Bronchial epithelial cell (primary cell): ENCODE measurements around the gene CORIN. TPM values are rescaled to one million over a fixed set of nuclear protein-coding genes. Genes with fewer than 3 reads are reported as not detected.

ENCODE experiments used
- DNase-seq: peaks from one replicate; pipeline ENCODE4 v3.0.0-alpha.2; 2010; ENCODE audit warnings: low read depth
- FAIRE-seq: peaks from 2 replicates; lab custom pipeline; 2011; peaks lifted over from hg19 to GRCh38; lab: Jason Lieb, UNC
- H3K27me3 ChIP-seq: 2 replicates; pipeline ENCODE4 v1.5.1; 2011; ENCODE audit warnings: low read length; ENCODE audit not compliant: control insufficient read depth, insufficient read depth
- H3K36me3 ChIP-seq: 2 replicates; pipeline ENCODE4 v1.5.1; 2011; ENCODE audit warnings: low read length; ENCODE audit not compliant: control insufficient read depth, insufficient read depth
- H3K4me3 ChIP-seq: 2 replicates; pipeline ENCODE4 v1.5.1; 2011; ENCODE audit warnings: mild to moderate bottlenecking, low read depth, low read length, control low read depth
- total RNA-seq: library from RNA; depleted of rRNA; stranded (reverse); fragments of >200 nt; gene quantifications from 2 replicates; pipeline ENCODE4 v1.2.1, GENCODE V29; 2014
- TF ChIP-seq, protein P1 (sequence below): IDR thresholded peaks from 2 replicates; pipeline ENCODE4 v1.5.1; 2011; ENCODE audit warnings: mild to moderate bottlenecking, moderate library complexity, low read length, control low read depth, inconsistent platforms; ENCODE audit not compliant: insufficient read depth, severe bottlenecking

The CORIN gene
- total RNA-seq, 1 donor from 2014 or later: 0.26 TPM

DNA sequence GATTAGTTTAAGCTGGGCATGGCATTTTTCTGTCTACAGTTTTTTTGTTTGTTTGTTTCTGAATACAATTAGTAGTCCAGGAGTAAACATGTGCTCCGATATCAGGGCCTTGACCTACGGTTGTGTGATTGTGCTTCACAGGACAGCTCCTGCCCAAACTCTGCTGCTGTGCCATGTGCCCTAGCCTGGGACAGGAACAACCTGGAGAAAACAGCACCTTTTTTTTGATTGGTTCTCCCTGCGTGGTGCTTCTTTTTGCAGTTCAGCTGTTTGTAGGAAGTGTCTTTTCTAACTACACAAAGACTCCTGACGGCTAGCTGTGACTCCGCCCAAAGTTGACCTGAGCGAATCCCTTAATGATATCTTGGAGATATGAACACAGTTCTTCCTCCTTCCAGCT lies 194.0 kb downstream of the CORIN start:
- Histone ChIP-seq H3K36me3 (no peaks in the 10 kb centered on the region), H3K27me3 (no peaks in the 10 kb centered on the region), H3K4me3 (no peak overlapping the region)
- DNase-seq (no peak), FAIRE-seq (no peak)
- TF ChIP-seq, protein P1, sequence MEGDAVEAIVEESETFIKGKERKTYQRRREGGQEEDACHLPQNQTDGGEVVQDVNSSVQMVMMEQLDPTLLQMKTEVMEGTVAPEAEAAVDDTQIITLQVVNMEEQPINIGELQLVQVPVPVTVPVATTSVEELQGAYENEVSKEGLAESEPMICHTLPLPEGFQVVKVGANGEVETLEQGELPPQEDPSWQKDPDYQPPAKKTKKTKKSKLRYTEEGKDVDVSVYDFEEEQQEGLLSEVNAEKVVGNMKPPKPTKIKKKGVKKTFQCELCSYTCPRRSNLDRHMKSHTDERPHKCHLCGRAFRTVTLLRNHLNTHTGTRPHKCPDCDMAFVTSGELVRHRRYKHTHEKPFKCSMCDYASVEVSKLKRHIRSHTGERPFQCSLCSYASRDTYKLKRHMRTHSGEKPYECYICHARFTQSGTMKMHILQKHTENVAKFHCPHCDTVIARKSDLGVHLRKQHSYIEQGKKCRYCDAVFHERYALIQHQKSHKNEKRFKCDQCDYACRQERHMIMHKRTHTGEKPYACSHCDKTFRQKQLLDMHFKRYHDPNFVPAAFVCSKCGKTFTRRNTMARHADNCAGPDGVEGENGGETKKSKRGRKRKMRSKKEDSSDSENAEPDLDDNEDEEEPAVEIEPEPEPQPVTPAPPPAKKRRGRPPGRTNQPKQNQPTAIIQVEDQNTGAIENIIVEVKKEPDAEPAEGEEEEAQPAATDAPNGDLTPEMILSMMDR: no peak

DNA sequence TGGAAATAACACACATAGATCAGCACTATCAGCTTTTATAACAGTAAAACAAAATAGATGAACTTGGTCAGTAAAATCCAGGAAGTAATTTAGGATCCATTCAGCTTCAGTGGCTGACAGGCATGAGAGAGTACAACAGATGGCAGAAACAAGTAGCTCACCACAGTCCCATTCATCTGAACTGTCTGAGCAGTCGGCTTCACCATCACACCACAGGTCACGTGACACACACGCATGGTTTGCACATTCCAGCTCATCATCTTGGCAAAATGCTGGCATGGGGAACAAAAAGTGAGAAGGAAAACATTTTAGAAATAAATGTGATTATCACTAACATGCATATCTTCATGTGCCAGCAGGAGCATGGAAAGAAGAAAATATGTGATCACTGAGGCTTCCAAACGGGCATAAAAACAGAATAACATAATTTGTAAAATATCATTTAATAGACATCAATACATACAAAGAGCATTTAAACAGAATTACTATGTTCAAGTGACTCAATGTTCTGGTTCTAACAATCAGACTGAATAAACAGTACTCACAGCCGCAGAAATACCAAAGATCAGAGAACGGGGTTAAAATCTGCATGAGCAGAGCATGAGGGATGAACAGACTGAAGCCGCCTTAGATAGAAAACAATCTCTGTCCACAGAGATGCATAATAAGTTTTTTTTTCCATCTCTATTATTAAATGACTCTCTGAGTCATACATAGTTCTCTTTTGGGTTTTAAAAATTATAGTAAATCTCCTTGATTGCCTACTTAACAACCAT lies 194.7 kb downstream of the CORIN start:
- no peak overlapping the region for H3K4me3 ChIP-seq
- no peak for DNase-seq
- TF ChIP-seq, protein P1: no peak
- H3K36me3 ChIP-seq: no peaks in the 10 kb centered on the region
- no peaks in the 10 kb centered on the region for H3K27me3 ChIP-seq
- no peak for FAIRE-seq

DNA sequence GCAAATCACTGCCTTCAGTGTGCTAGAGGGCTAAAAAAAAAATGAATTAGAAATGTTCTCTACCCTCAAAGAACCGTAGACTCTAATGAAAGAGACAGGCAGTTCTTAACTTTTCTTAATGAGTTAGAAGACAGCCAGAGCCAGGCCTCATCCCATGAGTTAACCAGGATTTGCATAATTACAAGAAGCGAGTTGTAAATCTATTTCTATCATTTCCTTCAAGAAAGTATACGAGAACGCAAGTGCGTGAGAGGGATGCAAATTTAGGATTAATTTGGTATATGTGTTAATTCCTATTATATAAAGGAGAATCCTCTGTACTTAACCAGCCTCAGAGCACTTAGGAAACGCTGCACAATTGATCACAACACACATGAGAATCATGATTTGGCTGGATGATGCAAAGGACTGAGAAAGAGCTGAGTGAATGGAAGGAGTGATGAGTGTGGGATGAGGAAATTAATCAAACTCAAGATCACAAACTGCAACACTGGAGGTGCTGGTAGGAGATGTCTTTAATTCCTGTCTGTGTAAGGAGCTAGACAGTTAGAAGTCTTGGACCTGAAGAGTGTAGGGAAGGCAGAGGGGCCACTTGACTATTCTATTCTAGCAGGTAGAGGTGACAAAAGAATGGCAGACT lies 195.6 kb downstream of the CORIN start:
- Histone ChIP-seq H3K4me3 (no peak overlapping the region), H3K36me3 (no peaks in the 10 kb centered on the region), H3K27me3 (no peaks in the 10 kb centered on the region)
- no peak for FAIRE-seq
- TF ChIP-seq, protein P1: no peak
- DNase-seq: no peak

DNA sequence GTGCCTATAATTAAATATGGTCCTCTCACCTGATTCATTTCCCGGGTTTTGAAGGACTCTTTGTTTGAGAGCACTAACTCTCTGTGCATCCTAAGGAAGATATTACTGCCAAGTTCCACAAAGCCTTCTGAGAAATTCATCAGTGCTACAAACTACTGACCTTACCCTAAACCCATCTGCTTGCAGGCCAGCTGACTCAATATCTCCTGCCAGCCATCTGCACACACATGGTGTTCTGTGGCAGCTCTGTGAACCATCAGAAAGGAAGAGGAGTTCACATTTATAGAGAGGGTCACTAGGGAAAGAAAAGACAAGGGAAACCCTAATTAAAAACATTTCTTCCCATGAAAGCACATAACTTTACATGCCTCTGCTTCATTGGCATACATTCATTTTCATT lies 196.1 kb downstream of the CORIN start:
- TF ChIP-seq, protein P1: no peak
- Histone ChIP-seq H3K36me3 (no peaks in the 10 kb centered on the region), H3K4me3 (no peak overlapping the region), H3K27me3 (no peaks in the 10 kb centered on the region)
- no peak for DNase-seq
- no peak for FAIRE-seq

DNA sequence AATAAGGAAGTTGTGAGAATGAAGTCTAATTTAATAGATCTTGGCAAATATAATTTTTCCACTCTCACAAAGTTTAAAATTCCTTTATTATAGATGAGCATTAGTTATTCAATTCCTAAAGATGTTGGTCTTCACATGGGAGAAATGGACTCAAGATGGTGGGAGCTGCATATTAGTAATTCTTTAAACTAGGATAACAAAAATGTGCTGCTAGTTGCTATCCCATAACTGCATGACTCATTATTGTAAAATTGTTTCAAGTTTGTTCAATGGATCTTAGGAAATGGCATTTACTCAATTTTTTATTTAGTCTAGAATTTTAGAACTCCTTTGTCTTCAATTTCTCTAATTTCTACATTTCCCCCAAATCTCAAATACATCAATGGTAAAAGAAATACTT lies 197.0 kb downstream of the CORIN start:
- Histone ChIP-seq H3K4me3 (no peak overlapping the region), H3K27me3 (no peaks in the 10 kb centered on the region), H3K36me3 (no peaks in the 10 kb centered on the region)
- TF ChIP-seq, protein P1: no peak
- FAIRE-seq (no peak), DNase-seq (peak; percentile 22)
